NCI-H748 (cell line): ENCODE measurements around the gene DHX34.
A peak's percentile ranks its signal among the peaks of the same experiment; 100 is the strongest.
"Not testable (repeated sequence)": the region's sequence is repeated elsewhere in the genome, so short reads cannot be mapped to it uniquely, and the experiment has no call there.

Source experiments
- DNase-seq: peaks from one replicate; lab custom pipeline; 2025; ENCODE audit not compliant: unreplicated experiment; lab: John Stamatoyannopoulos, UW

The DHX34 gene

GRCh38 chr19:47348819-47349795 is at the start of gene DHX34:
Gene DHX34, plus strand, starts transcription at chr19:47349315. Its CDS starts 3,716 bp downstream, at chr19:47353031.
- DNase-seq, result peak; percentile 99

- DNase-seq, result not testable (repeated sequence)
These were observed 48.2 kb upstream of the DHX34 start for GRCh38 chr19:47300867-47301266.

- no peak for DNase-seq
These were observed 46.9 kb upstream of the DHX34 start for GRCh38 chr19:47302249-47302648.

- DNase-seq, result no peak
These were observed 45.1 kb upstream of the DHX34 start for GRCh38 chr19:47303966-47304365.

- DNase-seq, result peak; percentile 54
These were observed 43.8 kb upstream of the DHX34 start for GRCh38 chr19:47305309-47305751.

GRCh38 chr19:47306303-47306702 is 42.8 kb upstream of the DHX34 start:
- no peak for DNase-seq

GRCh38 chr19:47309038-47309437 is 40.1 kb upstream of the DHX34 start:
- no peak for DNase-seq

- DNase-seq, result no peak
These were observed 39.5 kb upstream of the DHX34 start, which contains the start of gene C5AR1 for GRCh38 chr19:47309608-47310007. Gene C5AR1, plus strand, starts transcription at chr19:47309861. Its CDS starts 35 bp downstream, at chr19:47309896.

- DNase-seq, result no peak
These were observed 38.8 kb upstream of the DHX34 start for GRCh38 chr19:47310323-47310722.

- DNase-seq, result peak; percentile 59
These were observed 38.3 kb upstream of the DHX34 start for GRCh38 chr19:47310819-47311218.

- DNase-seq, result no peak
These were observed 36.6 kb upstream of the DHX34 start for GRCh38 chr19:47312366-47313006.

- DNase-seq, result no peak
These were observed 35.3 kb upstream of the DHX34 start for GRCh38 chr19:47313754-47314295.

- DNase-seq, result no peak
These were observed 33.8 kb upstream of the DHX34 start for GRCh38 chr19:47315125-47315821.

GRCh38 chr19:47316513-47316912 is 32.6 kb upstream of the DHX34 start:
- DNase-seq, result no peak

GRCh38 chr19:47319923-47320871 is 28.9 kb upstream of the DHX34 start:
- no peak for DNase-seq

- DNase-seq, result no peak
These were observed 27.5 kb upstream of the DHX34 start for GRCh38 chr19:47321630-47322029.

GRCh38 chr19:47322058-47322457 is 27.1 kb upstream of the DHX34 start:
- no peak for DNase-seq

GRCh38 chr19:47323409-47323808 is 25.7 kb upstream of the DHX34 start:
- no peak for DNase-seq

- DNase-seq, result no peak
These were observed 25.2 kb upstream of the DHX34 start for GRCh38 chr19:47323872-47324271.

- DNase-seq, result no peak
These were observed 24.6 kb upstream of the DHX34 start for GRCh38 chr19:47324502-47324901.
